Measurements from ENCODE around the gene PRRT3. TPM values are rescaled to one million over a fixed set of nuclear protein-coding genes. Genes with fewer than 3 reads are reported as not detected.
"Not testable (repeated sequence)": the region's sequence is repeated elsewhere in the genome, so short reads cannot be mapped to it uniquely, and the experiment has no call there.

The PRRT3 gene
- total and polyA plus RNA-seq, 2 of the 13 experiments (the other 11 are each of a cell fraction or from before 2014, with no cell fraction given) = 0.22 to 0.44 TPM

DNA sequence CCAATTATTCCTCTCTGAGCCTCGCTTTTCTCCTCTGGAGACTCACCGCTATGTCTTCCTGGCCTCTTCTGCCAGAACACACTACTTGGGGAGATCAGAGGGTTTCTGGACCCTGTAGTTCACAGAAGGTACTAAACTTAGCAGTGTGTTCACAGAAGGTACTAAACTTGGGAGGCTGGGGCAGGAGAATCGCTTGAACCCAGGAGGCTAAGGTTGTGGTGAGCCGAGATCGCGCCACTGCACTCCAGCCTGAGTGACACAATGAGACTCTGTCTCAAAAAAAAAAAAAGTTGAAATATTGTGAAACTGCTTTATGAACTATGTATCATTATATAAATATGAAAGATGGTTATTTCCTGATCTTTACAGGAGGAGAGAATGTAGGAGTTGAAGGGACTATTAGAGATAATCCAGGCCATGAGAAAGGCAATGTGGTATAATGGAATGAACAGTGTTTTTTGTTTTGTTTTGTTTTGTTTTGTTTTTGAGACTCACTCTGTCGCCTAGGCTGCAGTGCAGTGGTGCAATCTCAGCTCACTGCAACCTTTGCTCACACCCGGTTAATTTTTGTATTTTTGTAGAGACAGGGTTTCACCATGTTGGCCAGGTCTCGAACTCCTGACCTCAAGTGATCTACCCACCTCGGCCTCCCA lies 55.3 kb downstream of the PRRT3 start (continued):
- 0 out of 2 replicates have a peak, but pooled peaks have one; percentile 12 for TF ChIP-seq TRAFD1 (CRISPR knock-in tag; IDR thresholded peaks at IDR 0.05; ENCODE audit: borderline replicate concordance)
- peak; percentile 98 for TF ChIP-seq ZNF770 (CRISPR knock-in tag; IDR thresholded peaks at IDR 0.05)
- TF ChIP-seq HNF4A (CRISPR knock-in tag; IDR thresholded peaks at IDR 0.05) = peak; percentile 52
- TF ChIP-seq MXI1 (IDR thresholded peaks at IDR 0.05; ENCODE audit: borderline replicate concordance, low read depth, low read length) = peak; percentile 18; the same call in 1 of the 3 replicates
- TF ChIP-seq IRF2 (CRISPR knock-in tag; IDR thresholded peaks at IDR 0.05) = 0 out of 2 replicates have a peak, but pooled peaks have one; percentile 6
- TF ChIP-seq RFX3 (CRISPR knock-in tag; IDR thresholded peaks at IDR 0.05) = peak; percentile 30; the same call in 1 of the 2 replicates
- peak; percentile 8; the same call in 1 of the 2 replicates for TF ChIP-seq FOXP1 (IDR thresholded peaks at IDR 0.05)
- TF ChIP-seq FOXP1 (CRISPR knock-in tag; IDR thresholded peaks at IDR 0.05); HNF4G (CRISPR knock-in tag; IDR thresholded peaks at IDR 0.05; ENCODE audit: borderline replicate concordance, low read depth): not testable (repeated sequence)
- peak; percentile 82; the same call in 1 of the 2 replicates for TF ChIP-seq ADNP (CRISPR knock-in tag; IDR thresholded peaks at IDR 0.05)
- TF ChIP-seq ZNF605 (CRISPR knock-in tag; IDR thresholded peaks at IDR 0.05) = 0 out of 2 replicates have a peak, but pooled peaks have one; percentile 42
- TF ChIP-seq RFX1 (IDR thresholded peaks at IDR 0.05) = peak; percentile 82
- 0 out of 2 replicates have a peak, but pooled peaks have one; percentile 35 for TF ChIP-seq MTERF4 (CRISPR knock-in tag; IDR thresholded peaks at IDR 0.05)
- TF ChIP-seq, protein P1, sequence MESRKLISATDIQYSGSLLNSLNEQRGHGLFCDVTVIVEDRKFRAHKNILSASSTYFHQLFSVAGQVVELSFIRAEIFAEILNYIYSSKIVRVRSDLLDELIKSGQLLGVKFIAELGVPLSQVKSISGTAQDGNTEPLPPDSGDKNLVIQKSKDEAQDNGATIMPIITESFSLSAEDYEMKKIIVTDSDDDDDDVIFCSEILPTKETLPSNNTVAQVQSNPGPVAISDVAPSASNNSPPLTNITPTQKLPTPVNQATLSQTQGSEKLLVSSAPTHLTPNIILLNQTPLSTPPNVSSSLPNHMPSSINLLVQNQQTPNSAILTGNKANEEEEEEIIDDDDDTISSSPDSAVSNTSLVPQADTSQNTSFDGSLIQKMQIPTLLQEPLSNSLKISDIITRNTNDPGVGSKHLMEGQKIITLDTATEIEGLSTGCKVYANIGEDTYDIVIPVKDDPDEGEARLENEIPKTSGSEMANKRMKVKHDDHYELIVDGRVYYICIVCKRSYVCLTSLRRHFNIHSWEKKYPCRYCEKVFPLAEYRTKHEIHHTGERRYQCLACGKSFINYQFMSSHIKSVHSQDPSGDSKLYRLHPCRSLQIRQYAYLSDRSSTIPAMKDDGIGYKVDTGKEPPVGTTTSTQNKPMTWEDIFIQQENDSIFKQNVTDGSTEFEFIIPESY (CRISPR knock-in tag; IDR thresholded peaks at IDR 0.05) = peak; percentile 59; the same call in 1 of the 2 replicates
- TF ChIP-seq, protein P2, sequence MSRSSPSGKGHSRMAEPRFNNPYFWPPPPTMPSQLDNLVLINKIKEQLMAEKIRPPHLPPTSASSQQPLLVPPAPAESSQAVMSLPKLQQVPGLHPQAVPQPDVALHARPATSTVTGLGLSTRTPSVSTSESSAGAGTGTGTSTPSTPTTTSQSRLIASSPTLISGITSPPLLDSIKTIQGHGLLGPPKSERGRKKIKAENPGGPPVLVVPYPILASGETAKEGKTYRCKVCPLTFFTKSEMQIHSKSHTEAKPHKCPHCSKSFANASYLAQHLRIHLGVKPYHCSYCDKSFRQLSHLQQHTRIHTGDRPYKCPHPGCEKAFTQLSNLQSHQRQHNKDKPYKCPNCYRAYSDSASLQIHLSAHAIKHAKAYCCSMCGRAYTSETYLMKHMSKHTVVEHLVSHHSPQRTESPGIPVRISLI (CRISPR knock-in tag; IDR thresholded peaks at IDR 0.05; ENCODE audit: borderline replicate concordance) = peak; percentile 65; the same call in 1 of the 2 replicates
- TF ChIP-seq MED1 (CRISPR knock-in tag; IDR thresholded peaks at IDR 0.05) = peak; percentile 20; the same call in 1 of the 2 replicates
- TF ChIP-seq TGIF2 (CRISPR knock-in tag; IDR thresholded peaks at IDR 0.05) = 0 out of 2 replicates have a peak, but pooled peaks have one; percentile 30
- 0 out of 2 replicates have a peak, but pooled peaks have one; percentile 6 for TF ChIP-seq GATAD2A (CRISPR knock-in tag; IDR thresholded peaks at IDR 0.05)
- TF ChIP-seq TFE3 (CRISPR knock-in tag; IDR thresholded peaks at IDR 0.05) = 0 out of 2 replicates have a peak, but pooled peaks have one; percentile 16
- TF ChIP-seq HNF4G (IDR thresholded peaks at IDR 0.05; ENCODE audit: borderline replicate concordance, low read depth, low read length) = peak; percentile 39; the same call in 1 of the 2 replicates
- TF ChIP-seq ZNF354B (CRISPR knock-in tag; IDR thresholded peaks at IDR 0.05) = peak; percentile 50; the same call in 1 of the 2 replicates

Measured in HepG2 (cell line).